Central memory CD8-positive, alpha-beta T cell (primary cell): ENCODE data around the gene LYG1.

ENCODE experiments used
- ATAC-seq: fragments of 150-1000 bp; cut with Tn5 transposase; replicated peaks from 2 replicates; pipeline ENCODE4 v1.10.0; 2022; ENCODE audit warnings: mild to moderate bottlenecking, moderate FRiP score, moderate number of reproducible peaks; ENCODE audit not compliant: poor library complexity, severe bottlenecking; ENCODE audit errors: extremely low read depth
- DNase-seq, 2 donors: peaks; one replicate each; pipeline ENCODE4 v3.0.0; 2021; ENCODE audit warnings: low spot score in 2 of 2
- H3K27ac Mint-ChIP-seq: one replicate; pipeline ENCODE4 v1.8.0; 2022; ENCODE audit warnings: low read depth, mild to moderate bottlenecking, moderate library complexity, mixed read lengths
- H3K27me3 Mint-ChIP-seq: one replicate; pipeline ENCODE4 v1.8.0; 2022; ENCODE audit warnings: mixed read lengths
- H3K36me3 Mint-ChIP-seq: one replicate; pipeline ENCODE4 v1.8.0; 2022; ENCODE audit warnings: mild to moderate bottlenecking, moderate library complexity, mixed read lengths; ENCODE audit not compliant: insufficient read depth
- H3K4me1 Mint-ChIP-seq: one replicate; pipeline ENCODE4 v1.8.0; 2022; ENCODE audit warnings: mixed read lengths
- H3K4me3 Mint-ChIP-seq: one replicate; pipeline ENCODE4 v1.8.0; 2022; ENCODE audit warnings: mild to moderate bottlenecking, moderate library complexity, mixed read lengths
- H3K9me3 Mint-ChIP-seq: one replicate; pipeline ENCODE4 v1.8.0; 2022; ENCODE audit warnings: mixed read lengths

LYG1 gene

DNA sequence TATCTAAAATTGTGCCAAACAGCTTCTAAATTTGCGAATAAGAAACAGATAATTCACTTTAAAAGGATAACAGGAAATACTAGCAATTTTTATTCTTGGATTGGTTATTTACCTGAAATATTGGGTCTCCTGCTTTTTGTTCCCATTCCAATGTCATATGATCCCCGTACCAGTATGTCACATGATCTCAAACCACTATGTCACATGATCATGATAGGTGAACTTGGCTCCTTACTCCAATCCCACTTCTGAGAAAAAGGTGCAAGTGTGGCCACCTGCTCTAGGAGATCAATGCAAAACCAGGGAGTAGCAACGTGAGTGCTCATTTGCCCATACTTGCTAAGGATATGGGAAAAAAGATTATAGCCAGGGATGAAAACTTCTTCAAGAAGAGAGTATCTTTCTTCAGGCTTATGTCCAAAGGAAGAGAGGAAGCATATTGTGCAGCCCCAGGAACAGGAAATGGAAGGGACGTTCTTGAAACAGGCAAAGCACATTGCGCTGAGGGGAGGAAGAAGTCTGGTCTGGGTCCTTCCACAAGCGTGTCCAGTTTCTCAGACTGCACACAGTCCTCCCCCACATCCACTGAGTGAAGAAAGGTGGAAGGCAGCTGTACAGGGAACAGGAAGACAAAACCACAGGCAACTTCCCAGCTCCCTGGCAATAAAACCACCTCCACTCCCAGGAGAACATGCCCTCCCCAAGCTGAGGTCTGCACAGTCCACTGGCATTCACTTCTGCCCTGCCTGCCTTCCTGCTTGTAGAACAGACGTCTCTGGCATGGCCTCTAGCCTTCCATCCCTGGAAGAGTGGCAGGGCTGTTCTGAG is 45.3 kb downstream of the LYG1 start, which contains the start of gene LYG2:
Gene LYG2 (minus strand): TSS at position 176 of the 828 bp plus-strand sequence. CDS start 1,406 bp downstream, outside the sequence.
- Mint-ChIP-seq H3K4me3 (no peak within 1 kb of the TSS), H3K27me3 (no peaks in the 10 kb centered on the region), H3K9me3 (no peaks in the 10 kb centered on the region), H3K4me1 (no peaks in the 10 kb centered on the region), H3K36me3 (no peaks in the 10 kb centered on the region), H3K27ac (no peak within 1 kb of the TSS)
- no peak for DNase-seq
- no peak for ATAC-seq

DNA sequence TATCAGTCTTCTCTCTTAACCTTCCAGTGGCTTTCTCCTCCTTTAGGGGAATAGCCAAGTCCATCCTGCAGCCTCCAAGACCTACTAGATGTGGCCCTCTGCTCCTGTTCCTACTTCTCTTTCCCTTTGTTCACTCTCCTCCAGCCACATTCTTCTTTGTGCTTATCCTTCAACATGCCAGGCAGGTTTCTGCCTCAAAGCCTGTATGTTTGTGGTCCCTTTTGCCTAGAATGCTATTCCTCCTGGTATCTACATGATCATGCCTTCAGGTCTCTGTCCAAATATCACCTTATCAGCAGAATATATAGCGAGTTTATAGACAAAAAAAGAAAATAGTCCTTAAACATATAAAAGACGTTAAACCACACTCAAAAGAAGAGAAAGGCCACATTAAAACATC is 51.0 kb downstream of the LYG1 start:
- no peaks in the 10 kb centered on the region for H3K27me3 Mint-ChIP-seq
- DNase-seq (no peak), ATAC-seq (no peak)
- H3K9me3 Mint-ChIP-seq: no peaks in the 10 kb centered on the region
- no peaks in the 10 kb centered on the region for H3K4me1 Mint-ChIP-seq
- H3K27ac Mint-ChIP-seq: no peak overlapping the region
- H3K36me3 Mint-ChIP-seq: no peaks in the 10 kb centered on the region
- no peak overlapping the region for H3K4me3 Mint-ChIP-seq

DNA sequence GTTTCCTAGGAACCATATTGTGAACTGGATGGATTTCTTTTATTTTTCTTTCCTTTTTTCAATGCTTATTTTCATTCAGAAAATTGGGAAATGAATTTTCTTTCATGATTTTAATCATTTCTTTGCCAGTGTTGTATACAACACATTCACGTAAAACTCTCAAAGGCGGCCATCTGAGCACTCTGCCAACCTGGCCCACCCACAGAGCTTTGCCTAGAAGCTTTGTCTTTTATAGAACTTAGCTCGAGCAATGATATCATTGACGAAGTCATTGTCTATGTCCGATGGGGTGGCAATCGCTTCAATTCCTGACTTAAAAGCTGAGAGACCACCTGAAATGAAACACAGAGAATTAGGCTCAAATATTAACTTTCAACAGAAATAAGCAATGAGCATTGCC is 58.8 kb downstream of the LYG1 start:
- no peaks in the 10 kb centered on the region for H3K36me3 Mint-ChIP-seq
- H3K27ac Mint-ChIP-seq: no peak overlapping the region
- no peak overlapping the region for H3K4me3 Mint-ChIP-seq
- no peak for DNase-seq
- H3K27me3 Mint-ChIP-seq: no peaks in the 10 kb centered on the region
- no peaks in the 10 kb centered on the region for H3K9me3 Mint-ChIP-seq
- ATAC-seq: no peak
- H3K4me1 Mint-ChIP-seq: no peaks in the 10 kb centered on the region

DNA sequence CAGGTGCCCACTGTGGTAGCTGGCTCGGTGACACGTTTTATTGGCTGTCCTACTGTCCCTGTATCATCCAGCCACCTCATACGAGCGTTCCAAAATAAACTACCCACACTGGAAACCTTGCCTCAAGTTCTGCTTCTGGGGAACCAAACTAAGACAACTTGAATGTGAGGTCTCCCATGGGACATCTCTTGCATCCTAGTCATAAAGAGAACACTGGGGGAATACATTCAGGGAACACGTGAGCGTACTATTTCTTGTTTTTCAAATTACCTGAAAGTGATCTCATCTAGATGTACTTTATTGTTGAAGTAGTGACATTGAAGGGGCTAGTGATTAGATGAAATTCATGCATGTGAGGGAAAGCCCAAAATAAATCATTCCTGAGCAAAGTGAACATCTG is 60.6 kb downstream of the LYG1 start:
- no peak for DNase-seq
- Mint-ChIP-seq H3K4me1 (no peaks in the 10 kb centered on the region), H3K36me3 (no peaks in the 10 kb centered on the region), H3K27me3 (no peaks in the 10 kb centered on the region), H3K27ac (no peak overlapping the region), H3K9me3 (no peaks in the 10 kb centered on the region), H3K4me3 (no peak overlapping the region)
- no peak for ATAC-seq

DNA sequence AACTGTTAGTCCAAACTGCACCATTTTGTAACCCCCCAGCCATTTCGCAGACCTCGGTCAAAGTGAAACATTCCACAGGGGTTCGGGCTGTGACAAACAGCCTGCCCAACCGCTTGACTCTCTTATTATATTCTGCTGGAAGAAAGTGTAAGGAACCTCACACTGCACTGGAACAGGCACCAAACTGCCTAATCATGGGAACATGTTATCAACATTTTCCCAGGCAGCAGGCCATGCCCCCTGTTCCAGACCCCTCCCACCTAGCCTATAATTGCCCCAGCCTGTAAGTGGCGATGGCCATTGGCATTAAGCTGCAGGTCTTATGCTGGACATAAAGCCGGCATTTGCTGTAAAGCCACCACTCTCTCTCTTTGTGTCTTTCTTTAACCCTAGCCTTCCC is 62.4 kb downstream of the LYG1 start:
- H3K27ac Mint-ChIP-seq: no peak overlapping the region
- H3K4me3 Mint-ChIP-seq: no peak overlapping the region
- H3K36me3 Mint-ChIP-seq: no peaks in the 10 kb centered on the region

More for the DNA sequence above, 62.4 kb downstream of the LYG1 start:
- H3K9me3 Mint-ChIP-seq: peaks cover 4% of the 10 kb centered on the region
- DNase-seq (no peak), ATAC-seq (no peak)
- H3K27me3 Mint-ChIP-seq: no peaks in the 10 kb centered on the region
- H3K4me1 Mint-ChIP-seq: no peaks in the 10 kb centered on the region
